GM12892 (cell line): Measurements from ENCODE around the gene CHMP1B.

ENCODE experiments used
- POLR2A ChIP-seq: IDR thresholded peaks from 2 replicates; pipeline ENCODE4 v1.6.1; 2011; ENCODE audit warnings: low read depth, low read length, control low read depth
- POLR2AphosphoS5 ChIP-seq: IDR thresholded peaks from 2 replicates; pipeline ENCODE4 v1.6.1; 2011; ENCODE audit warnings: low read depth, low read length, control low read depth
- TAF1 ChIP-seq: IDR thresholded peaks from 2 replicates; pipeline ENCODE4 v1.6.1; 2011; ENCODE audit warnings: low read depth, mild to moderate bottlenecking, control low read depth, low read length, borderline replicate concordance

DNA sequence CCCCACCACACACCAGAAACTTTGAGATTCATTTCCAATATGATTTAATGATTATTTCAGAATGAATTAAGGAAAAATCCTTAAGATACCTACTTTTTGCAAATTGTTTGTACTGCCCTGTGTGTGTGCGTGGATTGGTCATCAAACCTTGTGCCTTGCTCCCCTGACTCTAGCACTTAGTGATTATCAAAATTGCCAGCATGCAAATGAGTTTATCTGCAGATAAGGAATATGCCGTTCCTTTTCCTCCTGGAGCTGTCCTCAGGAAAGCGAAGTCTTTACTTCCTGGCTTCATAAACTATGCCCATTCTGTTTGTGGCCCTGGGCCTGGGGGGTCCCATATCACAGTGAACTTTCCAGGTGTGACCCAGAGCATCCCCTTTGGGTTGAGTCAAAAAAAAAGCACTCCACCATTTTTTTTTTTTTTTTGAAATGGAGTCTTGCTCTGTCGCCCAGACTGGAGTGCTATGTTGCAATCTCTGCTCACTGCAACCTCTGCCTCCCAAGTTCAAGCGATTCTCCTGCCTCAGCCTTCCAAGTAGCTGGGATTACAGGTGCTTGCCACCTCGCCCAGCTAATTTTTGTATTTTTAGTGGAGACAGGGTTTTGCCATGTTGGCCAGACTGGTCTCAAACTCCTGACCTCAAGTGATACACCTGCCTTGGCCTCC lies 11.4 kb downstream of the CHMP1B start:
- no peak for TF ChIP-seq POLR2A
- no peak for TF ChIP-seq TAF1
- TF ChIP-seq POLR2AphosphoS5 = no peak
